K562 (cell line): ENCODE measurements around the gene PPP2R5A. TPM values are rescaled to one million over a fixed set of nuclear protein-coding genes. Genes with fewer than 3 reads are reported as not detected.

ENCODE experiments used
- ARID1B ChIP-seq: fragments of 450-650 bp; IDR thresholded peaks from 2 replicates; pipeline ENCODE4 v1.6.1; 2016; ENCODE audit warnings: antibody characterized with exemption, mild to moderate bottlenecking, inconsistent platforms
- ARID3A ChIP-seq: IDR thresholded peaks from 2 replicates; pipeline ENCODE4 v1.6.1; 2012; ENCODE audit warnings: low read depth, low read length, improper control_type of control experiment, borderline replicate concordance
- CEBPB ChIP-seq: fragments of 450-650 bp; IDR thresholded peaks from 2 replicates; pipeline ENCODE4 v1.6.1; 2016; ENCODE audit warnings: missing genetic modification characterization, missing compliant biosample characterization
- CHD1 ChIP-seq: fragments of 200-600 bp; sonication (generic); IDR thresholded peaks from one replicate; pipeline ENCODE4 v1.6.1; 2012; ENCODE audit warnings: mild to moderate bottlenecking, moderate library complexity, low read length, inconsistent platforms
- EZH2 ChIP-seq: IDR thresholded peaks from 2 replicates; pipeline ENCODE4 v1.6.1; 2012; ENCODE audit warnings: low read depth, mild to moderate bottlenecking, inconsistent platforms, low read length, borderline replicate concordance
- HEY1 ChIP-seq: fragments of 250-450 bp; sonication (Bioruptor Pico); IDR thresholded peaks from 2 replicates; pipeline ENCODE4 v1.5.0; 2020; ENCODE audit warnings: mild to moderate bottlenecking, moderate library complexity, borderline replicate concordance
- KAT2B ChIP-seq: IDR thresholded peaks from one replicate; pipeline ENCODE4 v1.6.1; 2012; ENCODE audit warnings: low read depth, mild to moderate bottlenecking, control low read depth, inconsistent platforms, low read length, moderate library complexity
- KDM4B ChIP-seq, 2 experiments: fragments of 450-650 bp in 1 of 2; sonication (generic) in 1 of 2; IDR thresholded peaks; 2 replicates each; pipeline ENCODE4 v1.6.1; 2016 to 2017; ENCODE audit warnings: borderline replicate concordance in 2 of 2, antibody characterized with exemption in 1 of 2, low read depth in 1 of 2, mild to moderate bottlenecking in 1 of 2
- KLF1 ChIP-seq: fragments of 450-650 bp; IDR thresholded peaks from 2 replicates; pipeline ENCODE4 v1.6.1; 2016; ENCODE audit warnings: missing genetic modification characterization, missing compliant biosample characterization
- RBM22 ChIP-seq: fragments of 200-400 bp; formaldehyde crosslinking; IDR thresholded peaks from 2 replicates; pipeline ENCODE4 v1.6.1; 2018; ENCODE audit warnings: low read length, low read depth; ENCODE audit not compliant: poor library complexity, severe bottlenecking
- RFX7 ChIP-seq: fragments of 250-450 bp; sonication (Bioruptor Pico); IDR thresholded peaks from 2 replicates; pipeline ENCODE4 v1.5.1; 2021; ENCODE audit warnings: mild to moderate bottlenecking
- SAFB ChIP-seq: fragments of 200-400 bp; formaldehyde crosslinking; IDR thresholded peaks from 2 replicates; pipeline ENCODE4 v1.6.1; 2017; ENCODE audit warnings: low read depth, low read length, borderline replicate concordance
- TRIM28 ChIP-seq: fragments of 450-650 bp; IDR thresholded peaks from 2 replicates; pipeline ENCODE4 v1.6.1; 2017
- YBX1 ChIP-seq: fragments of 450-650 bp; IDR thresholded peaks from 2 replicates; pipeline ENCODE4 v1.7.1; 2016; ENCODE audit warnings: mild to moderate bottlenecking
- ZNF165 ChIP-seq: fragments of 250-450 bp; sonication (Bioruptor Pico); IDR thresholded peaks from 2 replicates; pipeline ENCODE4 v1.4.0; 2020; ENCODE audit warnings: borderline replicate concordance
- ZNF609 ChIP-seq: sonication (generic); formaldehyde crosslinking; IDR thresholded peaks from 2 replicates; pipeline ENCODE4 v1.8.1; 2023; ENCODE audit warnings: missing genetic modification reagents, mild to moderate bottlenecking, borderline replicate concordance
- polyA plus RNA-seq, 8 experiments: library from polyadenylated mRNA; depleted of rRNA in 4 of 8; stranded (reverse) in 5 of 8; unstranded in 3 of 8; fragments of >200 nt; fragmentation: Nextera tagmentation in 2 of 8; fragmentation: Illumina TruSeq in 1 of 8; extraction: Ambion mirVana in 2 of 8; extraction: Trizol in 1 of 8; gene quantifications; 2 replicates each; pipeline versions ENCODE4 v1.2.1 to v1.2.3, GENCODE V29; 2011 to 2014; ENCODE audit warnings: inconsistent platforms in 1 of 8, missing spikeins in 1 of 8
- total RNA-seq, 7 experiments: library from RNA; depleted of rRNA in 6 of 7; stranded (reverse); fragments of >200 nt in 6 of 7; fragmentation: Illumina TruSeq in 2 of 7; extraction: Trizol in 2 of 7; gene quantifications; 2 replicates each; pipeline versions ENCODE4 v1.2.1 to v1.2.3, GENCODE V29; 2011 to 2021; ENCODE audit warnings: low replicate concordance in 1 of 7
- TF ChIP-seq, protein P1 (sequence below): fragments of 450-650 bp; IDR thresholded peaks from 2 replicates; pipeline ENCODE4 v1.6.1; 2016; ENCODE audit warnings: mild to moderate bottlenecking

The PPP2R5A gene
- total and polyA plus RNA-seq, 9 of the 15 experiments (the other 6 are each of a cell fraction or from before 2014, with no cell fraction given), result 26.9 to 106 (median 64.3) TPM

DNA sequence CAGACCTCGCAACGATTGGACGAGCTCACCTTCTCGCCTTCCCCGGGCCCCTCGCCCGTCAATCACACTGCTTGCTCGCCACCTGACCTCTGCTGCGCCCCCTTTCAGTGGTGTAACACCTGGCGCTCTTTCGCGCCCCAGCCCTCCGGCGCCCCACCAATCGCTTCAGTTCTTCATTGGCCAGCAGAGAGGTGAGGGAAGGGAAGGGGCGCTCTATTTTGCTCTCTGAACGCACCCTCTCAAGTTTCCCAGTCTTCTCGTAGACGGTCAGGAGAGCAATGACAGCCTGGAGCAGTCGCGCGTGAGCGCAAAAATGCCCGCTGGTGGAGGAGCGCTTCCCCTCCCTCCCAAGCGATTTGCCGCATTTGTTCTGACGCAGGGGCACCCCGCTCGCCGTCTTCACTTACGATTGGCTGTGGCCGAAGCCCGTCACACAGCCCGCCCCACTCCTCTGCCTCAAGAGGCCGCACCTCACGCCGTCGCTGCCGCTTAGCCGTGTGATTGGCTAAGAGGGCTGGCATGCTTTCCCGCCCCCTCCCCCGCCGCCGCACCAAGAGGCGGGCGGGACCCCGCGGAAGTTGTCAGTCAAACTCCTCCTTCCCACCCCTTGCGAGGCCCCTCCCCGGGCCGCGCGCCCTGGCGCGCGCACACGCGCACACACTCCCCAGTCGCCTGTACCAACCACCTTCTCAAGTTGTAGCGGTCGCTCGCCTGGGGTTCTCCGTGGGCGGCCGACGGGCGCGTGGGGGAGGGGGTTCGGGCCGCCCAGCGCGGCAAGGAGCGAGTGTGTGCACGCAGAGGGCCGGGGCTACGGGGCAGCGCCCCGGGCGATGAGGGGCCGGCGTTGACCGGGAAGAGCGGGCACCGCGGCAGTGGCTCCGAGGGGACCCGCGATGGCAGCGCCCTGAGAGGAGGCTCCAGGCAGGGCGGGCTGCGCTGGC lies at the start of gene PPP2R5A (continued):
- peak; percentile 79 for TF ChIP-seq CHD1
- peak; percentile 60 for TF ChIP-seq RBM22
- TF ChIP-seq EZH2, result no peak
- no peak for TF ChIP-seq KDM4B (IDR thresholded peaks at IDR 0.05; ENCODE audit: borderline replicate concordance in 2 of 2, low read depth in 1 of 2)
- 0 out of 2 replicates have a peak, but pooled peaks have one; percentile 74 for TF ChIP-seq RFX7 (CRISPR knock-in tag)
- no peak; the same call in 1 of the 2 replicates for TF ChIP-seq KLF1 (tag)
- TF ChIP-seq YBX1, result no peak
- TF ChIP-seq CEBPB (tag), result peak; percentile 89; the same call in 1 of the 2 replicates
- TF ChIP-seq, protein P1, sequence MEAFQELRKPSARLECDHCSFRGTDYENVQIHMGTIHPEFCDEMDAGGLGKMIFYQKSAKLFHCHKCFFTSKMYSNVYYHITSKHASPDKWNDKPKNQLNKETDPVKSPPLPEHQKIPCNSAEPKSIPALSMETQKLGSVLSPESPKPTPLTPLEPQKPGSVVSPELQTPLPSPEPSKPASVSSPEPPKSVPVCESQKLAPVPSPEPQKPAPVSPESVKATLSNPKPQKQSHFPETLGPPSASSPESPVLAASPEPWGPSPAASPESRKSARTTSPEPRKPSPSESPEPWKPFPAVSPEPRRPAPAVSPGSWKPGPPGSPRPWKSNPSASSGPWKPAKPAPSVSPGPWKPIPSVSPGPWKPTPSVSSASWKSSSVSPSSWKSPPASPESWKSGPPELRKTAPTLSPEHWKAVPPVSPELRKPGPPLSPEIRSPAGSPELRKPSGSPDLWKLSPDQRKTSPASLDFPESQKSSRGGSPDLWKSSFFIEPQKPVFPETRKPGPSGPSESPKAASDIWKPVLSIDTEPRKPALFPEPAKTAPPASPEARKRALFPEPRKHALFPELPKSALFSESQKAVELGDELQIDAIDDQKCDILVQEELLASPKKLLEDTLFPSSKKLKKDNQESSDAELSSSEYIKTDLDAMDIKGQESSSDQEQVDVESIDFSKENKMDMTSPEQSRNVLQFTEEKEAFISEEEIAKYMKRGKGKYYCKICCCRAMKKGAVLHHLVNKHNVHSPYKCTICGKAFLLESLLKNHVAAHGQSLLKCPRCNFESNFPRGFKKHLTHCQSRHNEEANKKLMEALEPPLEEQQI, result no peak
- TF ChIP-seq ZNF165 (CRISPR knock-in tag), result 0 out of 2 replicates have a peak, but pooled peaks have one; percentile 39
- TF ChIP-seq KAT2B, result no peak
- peak; percentile 86 for TF ChIP-seq SAFB
- TF ChIP-seq ARID3A, result no peak
- peak; percentile 47; the same call in 1 of the 2 replicates for TF ChIP-seq ARID1B
- 0 out of 2 replicates have a peak, but pooled peaks have one; percentile 29 for TF ChIP-seq HEY1 (CRISPR knock-in tag)
- TF ChIP-seq TRIM28, result no peak
- TF ChIP-seq ZNF609 (CRISPR knock-in tag), result no peak
